ENCODE data around the gene SGO2. TPM values are rescaled to one million over a fixed set of nuclear protein-coding genes. Genes with fewer than 3 reads are reported as not detected.

Gene SGO2
- total RNA-seq, 1 experiment from 2014 or later: 10.8 TPM

GRCh38 chr2:200498402-200499162, 27.4 kb upstream of the SGO2 start:
- Histone ChIP-seq H3K36me3 (replicated peaks; ENCODE audit: control insufficient read depth, insufficient read depth, low read length) (no peaks in the 10 kb centered on the region), H3K27me3 (ENCODE audit: control insufficient read depth, insufficient read depth, low read length) (no peaks in the 10 kb centered on the region), H3K4me3 (ENCODE audit: insufficient read depth, low read depth, low read length) (no peak overlapping the region)
- no peak for DNase-seq

GRCh38 chr2:200502196-200502595, 23.8 kb upstream of the SGO2 start:
- DNase-seq: no peak
- Histone ChIP-seq H3K27me3 (ENCODE audit: control insufficient read depth, insufficient read depth, low read length) (no peaks in the 10 kb centered on the region), H3K36me3 (replicated peaks; ENCODE audit: control insufficient read depth, insufficient read depth, low read length) (no peaks in the 10 kb centered on the region), H3K4me3 (ENCODE audit: insufficient read depth, low read depth, low read length) (no peak overlapping the region)

GRCh38 chr2:200506679-200507078, 19.3 kb upstream of the SGO2 start:
- no peaks in the 10 kb centered on the region for H3K27me3 ChIP-seq (ENCODE audit: control insufficient read depth, insufficient read depth, low read length)
- no peaks in the 10 kb centered on the region for H3K36me3 ChIP-seq (replicated peaks; ENCODE audit: control insufficient read depth, insufficient read depth, low read length)
- H3K4me3 ChIP-seq (ENCODE audit: insufficient read depth, low read depth, low read length): no peak overlapping the region
- DNase-seq: no peak

- no peaks in the 10 kb centered on the region for H3K36me3 ChIP-seq (replicated peaks; ENCODE audit: control insufficient read depth, insufficient read depth, low read length)
- no peak for DNase-seq
- H3K4me3 ChIP-seq (ENCODE audit: insufficient read depth, low read depth, low read length): no peak overlapping the region
These were observed 18.8 kb upstream of the SGO2 start for GRCh38 chr2:200507179-200507578.

GRCh38 chr2:200509235-200509611, 16.8 kb upstream of the SGO2 start:
- no peaks in the 10 kb centered on the region for H3K36me3 ChIP-seq (replicated peaks; ENCODE audit: control insufficient read depth, insufficient read depth, low read length)
- H3K27me3 ChIP-seq (ENCODE audit: control insufficient read depth, insufficient read depth, low read length): no peaks in the 10 kb centered on the region
- H3K4me3 ChIP-seq (ENCODE audit: insufficient read depth, low read depth, low read length): peak overlapping the region; percentile 75
- DNase-seq: peak; percentile 44

More at GRCh38 chr2:200507179-200507578, 18.8 kb upstream of the SGO2 start:
- no peaks in the 10 kb centered on the region for H3K27me3 ChIP-seq (ENCODE audit: control insufficient read depth, insufficient read depth, low read length)

GRCh38 chr2:200509612-200510433, 16.2 kb upstream of the SGO2 start, which contains the start of gene KCTD18:
Gene KCTD18 (minus strand): TSS chr2:200510068. CDS start chr2:200507016, 3,052 bp downstream.
- DNase-seq: peak; percentile 95
- Histone ChIP-seq H3K36me3 (replicated peaks; ENCODE audit: control insufficient read depth, insufficient read depth, low read length) (no peaks in the 10 kb centered on the region), H3K27me3 (ENCODE audit: control insufficient read depth, insufficient read depth, low read length) (no peaks in the 10 kb centered on the region), H3K4me3 (ENCODE audit: insufficient read depth, low read depth, low read length) (peak within 1 kb of the TSS; percentile 75)

- Histone ChIP-seq H3K27me3 (ENCODE audit: control insufficient read depth, insufficient read depth, low read length) (no peaks in the 10 kb centered on the region), H3K36me3 (replicated peaks; ENCODE audit: control insufficient read depth, insufficient read depth, low read length) (no peaks in the 10 kb centered on the region), H3K4me3 (ENCODE audit: insufficient read depth, low read depth, low read length) (no peak overlapping the region)
- no peak for DNase-seq
These were observed 10.9 kb upstream of the SGO2 start for GRCh38 chr2:200515155-200515554.

GRCh38 chr2:200523158-200523557, 2.8 kb upstream of the SGO2 start:
- Histone ChIP-seq H3K27me3 (ENCODE audit: control insufficient read depth, insufficient read depth, low read length) (peaks cover 2% of the 10 kb centered on the region; the same call in 1 of the 2 replicates), H3K36me3 (replicated peaks; ENCODE audit: control insufficient read depth, insufficient read depth, low read length) (no peaks in the 10 kb centered on the region)

GRCh38 chr2:200523604-200524003, 2.4 kb upstream of the SGO2 start:
- Histone ChIP-seq H3K4me3 (ENCODE audit: insufficient read depth, low read depth, low read length) (no peak overlapping the region), H3K36me3 (replicated peaks; ENCODE audit: control insufficient read depth, insufficient read depth, low read length) (no peaks in the 10 kb centered on the region), H3K27me3 (ENCODE audit: control insufficient read depth, insufficient read depth, low read length) (peaks cover 2% of the 10 kb centered on the region; the same call in 1 of the 2 replicates)
- no peak for DNase-seq

More at GRCh38 chr2:200523158-200523557, 2.8 kb upstream of the SGO2 start:
- H3K4me3 ChIP-seq (ENCODE audit: insufficient read depth, low read depth, low read length): no peak overlapping the region
- no peak for DNase-seq

GRCh38 chr2:200525066-200525465, 941 bp upstream of the SGO2 start:
- no peak for DNase-seq
- Histone ChIP-seq H3K36me3 (replicated peaks; ENCODE audit: control insufficient read depth, insufficient read depth, low read length) (no peaks in the 10 kb centered on the region), H3K27me3 (ENCODE audit: control insufficient read depth, insufficient read depth, low read length) (peaks cover 2% of the 10 kb centered on the region; the same call in 1 of the 2 replicates), H3K4me3 (ENCODE audit: insufficient read depth, low read depth, low read length) (no peak overlapping the region)

GRCh38 chr2:200525551-200525881, 491 bp upstream of the SGO2 start:
- H3K4me3 ChIP-seq (ENCODE audit: insufficient read depth, low read depth, low read length): peak overlapping the region; percentile 89
- H3K27me3 ChIP-seq (ENCODE audit: control insufficient read depth, insufficient read depth, low read length): peaks cover 2% of the 10 kb centered on the region; the same call in 1 of the 2 replicates
- H3K36me3 ChIP-seq (replicated peaks; ENCODE audit: control insufficient read depth, insufficient read depth, low read length): no peaks in the 10 kb centered on the region
- DNase-seq: no peak

- Histone ChIP-seq H3K27me3 (ENCODE audit: control insufficient read depth, insufficient read depth, low read length) (peaks cover 2% of the 10 kb centered on the region; the same call in 1 of the 2 replicates), H3K36me3 (replicated peaks; ENCODE audit: control insufficient read depth, insufficient read depth, low read length) (no peaks in the 10 kb centered on the region), H3K4me3 (ENCODE audit: insufficient read depth, low read depth, low read length) (no peak overlapping the region)
- DNase-seq: no peak
These were observed 2.2 kb downstream of the SGO2 start for GRCh38 chr2:200528228-200528627.

- DNase-seq: no peak
- Histone ChIP-seq H3K27me3 (ENCODE audit: control insufficient read depth, insufficient read depth, low read length) (no peaks in the 10 kb centered on the region), H3K36me3 (replicated peaks; ENCODE audit: control insufficient read depth, insufficient read depth, low read length) (no peaks in the 10 kb centered on the region; the same call in 1 of the 2 replicates), H3K4me3 (ENCODE audit: insufficient read depth, low read depth, low read length) (no peak overlapping the region)
These were observed 7.7 kb downstream of the SGO2 start for GRCh38 chr2:200533754-200534153.

- no peak for DNase-seq
- H3K36me3 ChIP-seq (replicated peaks; ENCODE audit: control insufficient read depth, insufficient read depth, low read length): no peaks in the 10 kb centered on the region; the same call in 1 of the 2 replicates
- H3K27me3 ChIP-seq (ENCODE audit: control insufficient read depth, insufficient read depth, low read length): no peaks in the 10 kb centered on the region
- no peak overlapping the region for H3K4me3 ChIP-seq (ENCODE audit: insufficient read depth, low read depth, low read length)
These were observed 8.6 kb downstream of the SGO2 start for GRCh38 chr2:200534572-200534971.

- DNase-seq: no peak
- no peak overlapping the region for H3K4me3 ChIP-seq (ENCODE audit: insufficient read depth, low read depth, low read length)
- peaks cover 2% of the 10 kb centered on the region; the same call in 1 of the 2 replicates for H3K36me3 ChIP-seq (replicated peaks; ENCODE audit: control insufficient read depth, insufficient read depth, low read length)
- no peaks in the 10 kb centered on the region for H3K27me3 ChIP-seq (ENCODE audit: control insufficient read depth, insufficient read depth, low read length)
These were observed 12.1 kb downstream of the SGO2 start for GRCh38 chr2:200538139-200538538.
